Dermis microvascular lymphatic vessel endothelial cell (primary cell): ENCODE measurements around the gene HBA1. TPM values are rescaled to one million over a fixed set of nuclear protein-coding genes. Genes with fewer than 3 reads are reported as not detected.
"Not testable (repeated sequence)": the region's sequence is repeated elsewhere in the genome, so short reads cannot be mapped to it uniquely, and the experiment has no call there.

ENCODE experiments used
- DNase-seq, 2 donors: peaks; one replicate each; pipeline versions ENCODE4 v3.0.0 to v3.0.0-alpha.2; 2010; ENCODE audit warnings: low read depth in 2 of 2
- total RNA-seq: library from RNA; depleted of rRNA; stranded (reverse); fragments of >200 nt; gene quantifications from 2 replicates; pipeline ENCODE4 v1.2.1, GENCODE V29; 2014

The HBA1 gene
- not detected in 2 replicates for total RNA-seq

- DNase-seq: not testable (repeated sequence)
These were observed at the start of gene HBA1 for GRCh38 chr16:176477-177382. TSS of gene HBA1 (plus strand) at chr16:176680. CDS start at chr16:176717, 37 bp downstream.

GRCh38 chr16:129075-129474, 47.4 kb upstream of the HBA1 start:
- DNase-seq: no peak

GRCh38 chr16:130533-131173, 45.8 kb upstream of the HBA1 start:
- DNase-seq: no peak

- no peak for DNase-seq
These were observed 44.4 kb upstream of the HBA1 start for GRCh38 chr16:132120-132519.

- no peak for DNase-seq
These were observed 42.8 kb upstream of the HBA1 start for GRCh38 chr16:133716-134115.

GRCh38 chr16:138049-138417, 38.4 kb upstream of the HBA1 start:
- DNase-seq: peak in 1 of 2 donors; percentile 17

GRCh38 chr16:140175-140857, 36.2 kb upstream of the HBA1 start:
- no peak for DNase-seq

- no peak for DNase-seq
These were observed 34.0 kb upstream of the HBA1 start for GRCh38 chr16:142405-142967.

GRCh38 chr16:143047-143446, 33.4 kb upstream of the HBA1 start:
- no peak for DNase-seq

GRCh38 chr16:143456-143855, 33.0 kb upstream of the HBA1 start:
- no peak for DNase-seq

- no peak for DNase-seq
These were observed 31.7 kb upstream of the HBA1 start for GRCh38 chr16:144797-145252.

- DNase-seq: no peak
These were observed 29.8 kb upstream of the HBA1 start for GRCh38 chr16:146646-147045.

GRCh38 chr16:149024-149660, 27.3 kb upstream of the HBA1 start:
- DNase-seq: no peak

- DNase-seq: no peak
These were observed 24.0 kb upstream of the HBA1 start, which contains the start of gene HBZ for GRCh38 chr16:152141-153128. TSS of gene HBZ (plus strand) at chr16:152644. CDS start at chr16:152910, 266 bp downstream.

GRCh38 chr16:153129-153521, 23.4 kb upstream of the HBA1 start:
- DNase-seq: not testable (repeated sequence)

- not testable (repeated sequence) for DNase-seq
These were observed 22.8 kb upstream of the HBA1 start for GRCh38 chr16:153550-154216.

- DNase-seq: peak in 1 of 2 donors; percentile 54
These were observed 22.1 kb upstream of the HBA1 start for GRCh38 chr16:154217-155030.

- DNase-seq: no peak
These were observed 21.5 kb upstream of the HBA1 start for GRCh38 chr16:155031-155398.
